ENCODE measurements around the gene BOLL. TPM values are rescaled to one million over a fixed set of nuclear protein-coding genes. Genes with fewer than 3 reads are reported as not detected.
A peak's percentile ranks its signal among the peaks of the same experiment; 100 is the strongest.
"Not testable (repeated sequence)": the region's sequence is repeated elsewhere in the genome, so short reads cannot be mapped to it uniquely, and the experiment has no call there.

The BOLL gene
- total RNA-seq, 1 experiment from 2014 or later = not detected

- DNase-seq (ENCODE audit: low spot score); in situ Hi-C loops (cut with HindIII; ENCODE audit: low sequenced_read_pairs): not testable (repeated sequence)
These were observed 76.0 kb downstream of the BOLL start for GRCh38 chr2:197709140-197709539.

DNA sequence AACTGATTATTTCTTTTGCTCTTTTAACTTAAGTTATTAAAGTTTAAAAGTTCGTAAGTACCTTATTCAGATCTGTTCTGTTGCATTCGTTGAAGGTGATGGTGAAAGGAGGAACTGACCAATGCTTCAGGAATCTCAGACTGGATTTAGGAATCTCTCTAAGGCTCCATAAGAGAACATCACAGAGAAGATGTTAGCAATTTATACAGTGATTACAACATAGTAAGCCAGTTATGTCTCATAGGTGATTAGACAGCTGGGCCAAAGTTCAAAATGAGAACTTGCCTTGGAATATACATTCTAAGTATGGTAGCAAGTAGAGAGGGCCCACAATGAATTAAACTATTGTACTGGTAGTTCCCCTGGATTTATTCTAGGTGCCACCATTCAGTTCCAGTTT is 76.8 kb downstream of the BOLL start:
- in situ Hi-C loops (cut with HindIII; ENCODE audit: low sequenced_read_pairs) = no loop called here
- DNase-seq (ENCODE audit: low spot score) = no peak

GRCh38 chr2:197707316-197708213 is 77.6 kb downstream of the BOLL start:
- peak; percentile 73 for DNase-seq (ENCODE audit: low spot score)
- in situ Hi-C loops (cut with HindIII; ENCODE audit: low sequenced_read_pairs) = no loop called here

DNA sequence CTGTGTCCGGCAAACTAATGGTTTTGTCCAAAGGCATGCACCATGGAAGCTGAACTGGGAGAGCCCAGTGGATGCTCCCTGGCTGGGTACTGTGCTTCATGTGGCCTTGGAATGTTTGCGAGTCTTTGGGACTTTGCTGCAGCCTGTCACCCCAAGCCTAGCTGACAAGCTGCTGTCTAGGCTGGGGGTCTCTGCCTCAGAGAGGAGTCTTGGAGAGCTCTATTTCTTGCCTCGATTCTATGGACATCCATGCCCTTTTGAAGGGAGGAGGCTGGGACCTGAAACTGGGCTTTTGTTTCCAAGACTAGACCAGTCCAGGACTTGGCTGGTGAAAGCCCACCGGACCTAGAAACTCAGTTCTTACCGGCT is 78.3 kb downstream of the BOLL start:
- no peak for DNase-seq (ENCODE audit: low spot score)
- in situ Hi-C loops (cut with HindIII; ENCODE audit: low sequenced_read_pairs) = no loop called here

- DNase-seq (ENCODE audit: low spot score) = peak; percentile 23
- in situ Hi-C loops (cut with HindIII; ENCODE audit: low sequenced_read_pairs) = no loop called here
These were observed 78.9 kb downstream of the BOLL start for GRCh38 chr2:197705912-197706838.

GRCh38 chr2:197705121-197705911 is 79.8 kb downstream of the BOLL start, which contains the start of gene MARS2:
TSS of gene MARS2 (plus strand) at chr2:197705369. CDS start at chr2:197705406, 37 bp downstream.
- in situ Hi-C loops (cut with HindIII; ENCODE audit: low sequenced_read_pairs) = no loop called here
- DNase-seq (ENCODE audit: low spot score) = peak; percentile 89

- in situ Hi-C loops (cut with HindIII; ENCODE audit: low sequenced_read_pairs) = no loop called here
- DNase-seq (ENCODE audit: low spot score) = no peak
These were observed 80.5 kb downstream of the BOLL start for GRCh38 chr2:197704434-197705120.

GRCh38 chr2:197700960-197701359 is 84.2 kb downstream of the BOLL start:
- in situ Hi-C loops (cut with HindIII; ENCODE audit: low sequenced_read_pairs) = no loop called here
- no peak for DNase-seq (ENCODE audit: low spot score)

DNA sequence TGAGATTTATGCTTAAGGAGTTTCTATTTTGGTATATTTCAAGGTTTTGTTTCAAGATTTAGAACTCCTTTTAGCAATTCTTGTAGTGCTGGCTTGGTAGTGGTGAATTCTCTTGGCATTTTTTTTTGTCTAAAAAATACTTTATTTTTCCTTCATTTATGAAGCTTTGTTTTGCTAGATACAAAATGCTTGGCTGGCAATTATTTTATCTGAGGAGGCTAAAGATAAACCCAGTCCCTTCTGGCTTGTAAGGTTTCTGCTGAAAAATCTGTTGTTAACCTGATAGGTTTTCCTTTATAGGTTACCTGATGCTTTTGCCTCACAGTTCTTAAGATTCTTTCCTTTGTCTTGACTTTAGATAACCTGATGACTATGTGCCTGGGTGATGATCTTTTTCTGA is 85.4 kb downstream of the BOLL start:
- DNase-seq (ENCODE audit: low spot score); in situ Hi-C loops (cut with HindIII; ENCODE audit: low sequenced_read_pairs): not testable (repeated sequence)

- DNase-seq (ENCODE audit: low spot score); in situ Hi-C loops (cut with HindIII; ENCODE audit: low sequenced_read_pairs): not testable (repeated sequence)
These were observed 88.5 kb downstream of the BOLL start for GRCh38 chr2:197696571-197696970.

DNA sequence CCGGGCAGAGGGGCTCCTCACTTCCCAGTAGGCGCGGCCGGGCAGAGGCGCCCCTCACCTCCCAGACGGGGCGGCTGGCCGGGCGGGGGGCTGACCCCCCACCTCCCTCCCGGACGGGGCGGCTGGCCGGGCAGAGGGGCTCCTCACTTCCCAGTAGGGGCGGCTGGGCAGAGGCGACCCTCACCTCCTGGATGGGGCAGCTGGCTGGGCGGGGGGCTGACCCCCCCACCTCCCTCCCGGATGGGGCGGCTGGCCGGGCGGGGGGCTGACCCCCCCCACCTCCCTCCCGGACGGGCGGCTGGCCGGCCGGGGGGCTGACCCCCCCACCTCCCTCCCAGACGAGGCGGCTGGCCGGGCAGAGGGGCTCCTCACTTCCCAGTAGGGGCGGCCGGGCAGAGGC is 89.1 kb downstream of the BOLL start:
- in situ Hi-C loops (cut with HindIII; ENCODE audit: low sequenced_read_pairs); DNase-seq (ENCODE audit: low spot score): not testable (repeated sequence)

DNA sequence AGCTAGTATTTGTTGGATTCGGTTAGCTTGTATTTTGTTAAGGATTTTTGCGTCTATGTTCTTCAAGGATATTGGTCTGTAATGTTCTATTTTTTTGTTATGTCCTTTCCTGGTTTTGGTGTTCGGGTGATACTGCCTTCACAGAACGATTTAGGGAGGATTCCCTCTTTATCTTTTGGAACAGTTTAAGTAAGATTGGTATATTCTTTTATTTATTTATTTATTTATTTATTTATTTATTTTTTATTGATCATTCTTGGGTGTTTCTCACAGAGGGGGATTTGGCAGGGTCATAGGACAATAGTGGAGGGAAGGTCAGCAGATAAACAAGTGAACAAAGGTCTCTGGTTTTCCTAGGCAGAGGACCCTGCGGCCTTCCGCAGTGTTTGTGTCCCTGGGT is 89.9 kb downstream of the BOLL start:
- DNase-seq (ENCODE audit: low spot score); in situ Hi-C loops (cut with HindIII; ENCODE audit: low sequenced_read_pairs): not testable (repeated sequence)

- no peak for DNase-seq (ENCODE audit: low spot score)
- in situ Hi-C loops (cut with HindIII; ENCODE audit: low sequenced_read_pairs) = no loop called here
These were observed 107.6 kb downstream of the BOLL start for GRCh38 chr2:197677483-197677882.

GRCh38 chr2:197677056-197677455 is 108.1 kb downstream of the BOLL start:
- in situ Hi-C loops (cut with HindIII; ENCODE audit: low sequenced_read_pairs) = no loop called here
- DNase-seq (ENCODE audit: low spot score) = no peak

Other genes with a start within 250 kb of the BOLL start
- not detected in 2 replicates for gene RFTN2, start 109.7 kb downstream of the BOLL start, total RNA-seq (2014; rRNA removed; shearing (Covaris generic))
- gene MARS2, start 80.0 kb downstream of the BOLL start, total RNA-seq (2014; rRNA removed; shearing (Covaris generic)) = 9.9 and 13.4 TPM in 2 replicates
- not detected in 2 replicates for gene PLCL1, start 19.3 kb upstream of the BOLL start, total RNA-seq (2014; rRNA removed; shearing (Covaris generic))